ENCODE results near the gene KCTD17.

DNA sequence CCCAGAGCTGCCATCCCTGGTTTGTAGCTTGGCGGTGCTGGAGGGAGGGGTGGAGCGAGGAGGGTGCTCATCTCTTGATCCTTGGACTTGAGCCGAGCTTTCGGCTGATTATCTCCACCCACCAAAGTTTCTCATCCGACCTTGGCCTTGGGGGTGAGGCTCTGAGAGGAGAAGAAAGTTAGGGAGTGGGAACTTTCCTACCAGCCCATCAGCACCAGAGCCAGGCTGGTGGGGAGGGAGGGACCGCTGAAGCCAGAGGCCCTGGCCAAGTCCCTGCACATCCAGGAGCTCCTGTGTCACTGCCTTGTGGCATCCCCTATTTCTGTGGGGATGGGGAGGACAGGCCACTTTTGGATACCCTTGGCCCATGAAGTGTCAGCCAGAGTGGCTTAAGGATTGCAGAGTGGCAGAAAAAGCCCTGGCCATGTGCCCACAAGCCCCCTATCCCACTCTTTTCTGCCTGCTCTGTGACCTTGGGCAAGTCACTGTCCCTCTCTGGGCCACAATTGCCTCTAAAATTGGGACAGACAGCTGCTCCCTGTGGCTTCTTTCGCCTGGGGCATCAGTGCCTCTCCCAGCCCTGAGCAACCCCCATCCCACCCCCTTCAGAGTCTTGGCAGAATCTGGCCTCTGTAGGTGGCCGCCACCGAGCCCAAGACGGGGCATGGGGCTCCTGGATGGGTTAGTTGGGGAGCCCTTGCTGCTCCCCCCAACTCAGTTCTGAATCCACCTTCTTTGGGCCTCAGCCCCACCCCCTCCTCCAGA, 10.3 kb downstream of the KCTD17 start:
- no peak for TF ChIP-seq CTCF (IDR thresholded peaks at IDR 0.05; ENCODE audit: insufficient read depth, low read depth, low read length)
- TF ChIP-seq EZH2 (IDR thresholded peaks at IDR 0.05; ENCODE audit: insufficient read depth, low read length) = no peak

All from astrocyte (in vitro differentiated cells and primary cell).